SK-N-SH treated with all-trans-retinoic acid at 6 μM for 48 hours (cell line): ENCODE data around the gene NBAS.
A peak's percentile ranks its signal among the peaks of the same experiment; 100 is the strongest.
"Not testable (repeated sequence)": the region's sequence is repeated elsewhere in the genome, so short reads cannot be mapped to it uniquely, and the experiment has no call there.

Source experiments
- ATAC-seq: fragments of 200-7000 bp; cut with Tn5 transposase; 3 replicates; pipeline ENCODE4 v1.9.1; 2020; ENCODE audit warnings: mild to moderate bottlenecking, moderate library complexity
- BACH2 ChIP-seq: fragments of 250-450 bp; sonication (Bioruptor Pico); IDR thresholded peaks from 2 replicates; pipeline ENCODE4 v1.9.0; 2021; ENCODE audit warnings: mild to moderate bottlenecking, borderline replicate concordance
- ESRRG ChIP-seq: fragments of 250-450 bp; sonication (Bioruptor Pico); IDR thresholded peaks from 2 replicates; pipeline ENCODE4 v1.6.1; 2021; ENCODE audit warnings: mild to moderate bottlenecking
- GLIS3 ChIP-seq: fragments of 250-450 bp; sonication (Bioruptor Pico); IDR thresholded peaks from 2 replicates; pipeline ENCODE4 v1.5.0; 2020; ENCODE audit warnings: mild to moderate bottlenecking, moderate library complexity
- ISL1 ChIP-seq: fragments of 250-450 bp; sonication (Bioruptor Pico); IDR thresholded peaks from 2 replicates; pipeline ENCODE4 v2.1.2; 2022; ENCODE audit warnings: mild to moderate bottlenecking, moderate library complexity
- OSR1 ChIP-seq: fragments of 250-450 bp; sonication (Bioruptor Pico); IDR thresholded peaks from 2 replicates; pipeline ENCODE4 v1.8.0; 2022; ENCODE audit warnings: moderate library complexity, mild to moderate bottlenecking, inconsistent platforms
- PATZ1 ChIP-seq: fragments of 250-450 bp; sonication (Bioruptor Pico); IDR thresholded peaks from 2 replicates; pipeline ENCODE4 v1.8.0; 2020; ENCODE audit warnings: mild to moderate bottlenecking, moderate library complexity, borderline replicate concordance
- PPARA ChIP-seq: fragments of 250-450 bp; sonication (Bioruptor Pico); IDR thresholded peaks from 2 replicates; pipeline ENCODE4 v1.5.0; 2020; ENCODE audit warnings: mild to moderate bottlenecking, borderline replicate concordance
- RARB ChIP-seq: fragments of 250-450 bp; sonication (Bioruptor Pico); IDR thresholded peaks from 2 replicates; pipeline ENCODE4 v1.8.0; 2021; ENCODE audit warnings: mild to moderate bottlenecking, moderate library complexity
- SNAI2 ChIP-seq: fragments of 250-450 bp; sonication (Bioruptor Pico); IDR thresholded peaks from 2 replicates; pipeline ENCODE4 v1.5.0; 2020; ENCODE audit warnings: mild to moderate bottlenecking, moderate library complexity
- TCF4 ChIP-seq: fragments of 250-450 bp; sonication (Bioruptor Pico); IDR thresholded peaks from 2 replicates; pipeline ENCODE4 v1.8.0; 2021; ENCODE audit warnings: mild to moderate bottlenecking, moderate library complexity, borderline replicate concordance
- TOX ChIP-seq: fragments of 250-450 bp; sonication (Bioruptor Pico); IDR thresholded peaks from 2 replicates; pipeline ENCODE4 v1.8.0; 2021; ENCODE audit warnings: mild to moderate bottlenecking, moderate library complexity, borderline replicate concordance
- TSHZ2 ChIP-seq: fragments of 250-450 bp; sonication (Bioruptor Pico); IDR thresholded peaks from 2 replicates; pipeline ENCODE4 v1.5.0; 2020; ENCODE audit warnings: mild to moderate bottlenecking, moderate library complexity
- ZC3H10 ChIP-seq: fragments of 250-450 bp; sonication (Bioruptor Pico); IDR thresholded peaks from 2 replicates; pipeline ENCODE4 v1.5.1; 2021; ENCODE audit warnings: mild to moderate bottlenecking, moderate library complexity
- ZFP3 ChIP-seq: fragments of 250-450 bp; sonication (Bioruptor Pico); IDR thresholded peaks from 2 replicates; pipeline ENCODE4 v1.5.0; 2020; ENCODE audit warnings: mild to moderate bottlenecking, moderate library complexity
- ZFP30 ChIP-seq: fragments of 450-650 bp; formaldehyde crosslinking; IDR thresholded peaks from 2 replicates; pipeline ENCODE4 v1.5.0; 2022; ENCODE audit warnings: mild to moderate bottlenecking, moderate library complexity
- ZNF70 ChIP-seq: fragments of 450-650 bp; formaldehyde crosslinking; IDR thresholded peaks from 2 replicates; pipeline ENCODE4 v1.5.0; 2020; ENCODE audit warnings: mild to moderate bottlenecking, moderate library complexity
- ZNF8 ChIP-seq: fragments of 450-650 bp; formaldehyde crosslinking; IDR thresholded peaks from 2 replicates; pipeline ENCODE4 v1.5.0; 2020; ENCODE audit warnings: mild to moderate bottlenecking, moderate library complexity

The NBAS gene

GRCh38 chr2:15446961-15447360 is 114.2 kb downstream of the NBAS start:
- no peak for TF ChIP-seq GLIS3 (CRISPR knock-in tag)
- ATAC-seq: no peak

- TF ChIP-seq ZFP30 (peak; percentile 61), TOX (CRISPR knock-in tag) (no peak)
- no peak for ATAC-seq
These were observed 115.1 kb downstream of the NBAS start for GRCh38 chr2:15445891-15446562.

GRCh38 chr2:15439768-15440524 is 121.2 kb downstream of the NBAS start:
- not testable (repeated sequence) for ATAC-seq

- not testable (repeated sequence) for ATAC-seq
These were observed 121.8 kb downstream of the NBAS start for GRCh38 chr2:15439366-15439765.

- no peak for ATAC-seq
- TF ChIP-seq OSR1 (CRISPR knock-in tag): no peak
- TF ChIP-seq ESRRG: no peak
- no peak for TF ChIP-seq ZC3H10
- TF ChIP-seq ZFP30: no peak
- TF ChIP-seq PPARA (CRISPR knock-in tag): no peak
- no peak for TF ChIP-seq ZFP3 (CRISPR knock-in tag)
- TF ChIP-seq SNAI2: no peak
- no peak for TF ChIP-seq RARB (CRISPR knock-in tag)
- TF ChIP-seq BACH2 (CRISPR knock-in tag): no peak
- TF ChIP-seq TOX (CRISPR knock-in tag): no peak
These were observed 124.9 kb downstream of the NBAS start for GRCh38 chr2:15436195-15436594.

GRCh38 chr2:15435474-15435873 is 125.7 kb downstream of the NBAS start:
- ATAC-seq: no peak
- TF ChIP-seq ESRRG: no peak
- TF ChIP-seq, all 23 proteins: peak for 0

- TF ChIP-seq GLIS3 (CRISPR knock-in tag): no peak
- TF ChIP-seq ZFP3 (CRISPR knock-in tag): no peak
- no peak for TF ChIP-seq ISL1 (CRISPR knock-in tag)
- TF ChIP-seq TCF4: no peak
- no peak for TF ChIP-seq TSHZ2
- no peak for TF ChIP-seq SNAI2
- TF ChIP-seq TOX (CRISPR knock-in tag): no peak
- no peak for TF ChIP-seq ZNF70 (CRISPR knock-in tag)
- TF ChIP-seq ZNF8 (CRISPR knock-in tag): no peak
- ATAC-seq: no peak
These were observed 128.4 kb downstream of the NBAS start for GRCh38 chr2:15432642-15433256.

- ATAC-seq: no peak
- no peak for TF ChIP-seq BACH2 (CRISPR knock-in tag)
- no peak for TF ChIP-seq ZC3H10
- TF ChIP-seq ZFP3 (CRISPR knock-in tag): no peak
- no peak for TF ChIP-seq TSHZ2
- TF ChIP-seq PATZ1 (CRISPR knock-in tag): no peak
These were observed 132.1 kb downstream of the NBAS start for GRCh38 chr2:15429032-15429431.
